ENCODE results near the gene MCF2.

Gene MCF2, protein sequence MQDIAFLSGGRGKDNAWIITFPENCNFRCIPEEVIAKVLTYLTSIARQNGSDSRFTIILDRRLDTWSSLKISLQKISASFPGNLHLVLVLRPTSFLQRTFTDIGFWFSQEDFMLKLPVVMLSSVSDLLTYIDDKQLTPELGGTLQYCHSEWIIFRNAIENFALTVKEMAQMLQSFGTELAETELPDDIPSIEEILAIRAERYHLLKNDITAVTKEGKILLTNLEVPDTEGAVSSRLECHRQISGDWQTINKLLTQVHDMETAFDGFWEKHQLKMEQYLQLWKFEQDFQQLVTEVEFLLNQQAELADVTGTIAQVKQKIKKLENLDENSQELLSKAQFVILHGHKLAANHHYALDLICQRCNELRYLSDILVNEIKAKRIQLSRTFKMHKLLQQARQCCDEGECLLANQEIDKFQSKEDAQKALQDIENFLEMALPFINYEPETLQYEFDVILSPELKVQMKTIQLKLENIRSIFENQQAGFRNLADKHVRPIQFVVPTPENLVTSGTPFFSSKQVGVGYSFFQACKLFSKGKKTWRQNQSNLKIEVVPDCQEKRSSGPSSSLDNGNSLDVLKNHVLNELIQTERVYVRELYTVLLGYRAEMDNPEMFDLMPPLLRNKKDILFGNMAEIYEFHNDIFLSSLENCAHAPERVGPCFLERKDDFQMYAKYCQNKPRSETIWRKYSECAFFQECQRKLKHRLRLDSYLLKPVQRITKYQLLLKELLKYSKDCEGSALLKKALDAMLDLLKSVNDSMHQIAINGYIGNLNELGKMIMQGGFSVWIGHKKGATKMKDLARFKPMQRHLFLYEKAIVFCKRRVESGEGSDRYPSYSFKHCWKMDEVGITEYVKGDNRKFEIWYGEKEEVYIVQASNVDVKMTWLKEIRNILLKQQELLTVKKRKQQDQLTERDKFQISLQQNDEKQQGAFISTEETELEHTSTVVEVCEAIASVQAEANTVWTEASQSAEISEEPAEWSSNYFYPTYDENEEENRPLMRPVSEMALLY

DNA sequence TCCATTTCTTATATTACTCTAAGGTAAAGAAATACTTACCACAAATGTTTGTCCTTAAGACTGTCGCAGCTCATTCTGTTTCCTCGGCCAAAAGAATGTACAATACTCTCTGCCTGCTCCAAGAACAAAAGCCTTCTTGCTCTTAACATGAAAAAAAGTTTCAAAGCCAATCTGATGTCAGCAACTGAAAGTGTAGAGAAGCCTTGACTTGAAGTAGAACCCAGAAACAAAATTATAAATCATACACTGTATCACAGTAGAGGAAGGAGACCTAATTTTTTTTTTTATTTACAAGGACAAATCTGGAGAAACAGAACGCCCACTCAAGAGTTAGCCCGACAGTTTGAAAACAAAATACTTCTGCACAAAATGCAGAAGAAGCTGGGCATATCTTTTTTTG is at the start of gene MCF2:
MCF2 (minus strand) TSS at position 101 of the 400 bp plus-strand sequence. CDS start 56,423 bp downstream, outside the sequence.
- no peak within 1 kb of the TSS for H3K4me3 Mint-ChIP-seq
- ATAC-seq (ENCODE audit: low read depth) (no peak), DNase-seq (ENCODE audit: low spot score in 2 of 2) (no peak)
- H3K9me3 Mint-ChIP-seq: peaks cover 4% of the 10 kb centered on the region
- H3K36me3 Mint-ChIP-seq: peaks cover 2% of the 10 kb centered on the region
- no peak within 1 kb of the TSS for H3K27ac Mint-ChIP-seq
- H3K4me1 Mint-ChIP-seq: no peaks in the 10 kb centered on the region
- H3K27me3 Mint-ChIP-seq: no peaks in the 10 kb centered on the region

DNA sequence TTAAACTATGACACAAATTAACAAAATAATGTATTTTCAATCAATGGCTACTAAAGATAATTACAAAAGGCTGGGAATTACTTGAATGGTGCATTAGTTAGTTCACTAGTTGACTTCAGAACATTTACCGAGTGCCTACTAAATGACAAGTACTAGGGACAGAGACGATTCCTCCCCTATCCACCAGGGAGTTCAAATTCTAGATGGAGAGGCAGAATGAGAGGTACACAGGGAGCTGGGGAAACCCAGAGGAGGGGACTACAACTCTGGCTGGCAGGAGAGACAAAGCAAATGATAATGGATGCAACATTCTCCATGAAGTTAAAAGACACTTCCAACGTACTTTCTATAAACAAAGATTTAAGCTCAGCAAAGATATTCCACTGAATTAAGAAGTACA is 43.1 kb upstream of the MCF2 start:
- Mint-ChIP-seq H3K36me3 (peaks cover 42% of the 10 kb centered on the region), H3K4me3 (no peak overlapping the region), H3K9me3 (peaks cover 3% of the 10 kb centered on the region), H3K27me3 (no peaks in the 10 kb centered on the region), H3K27ac (no peak overlapping the region), H3K4me1 (no peaks in the 10 kb centered on the region)
- DNase-seq (ENCODE audit: low spot score in 2 of 2) (no peak), ATAC-seq (ENCODE audit: low read depth) (no peak)

DNA sequence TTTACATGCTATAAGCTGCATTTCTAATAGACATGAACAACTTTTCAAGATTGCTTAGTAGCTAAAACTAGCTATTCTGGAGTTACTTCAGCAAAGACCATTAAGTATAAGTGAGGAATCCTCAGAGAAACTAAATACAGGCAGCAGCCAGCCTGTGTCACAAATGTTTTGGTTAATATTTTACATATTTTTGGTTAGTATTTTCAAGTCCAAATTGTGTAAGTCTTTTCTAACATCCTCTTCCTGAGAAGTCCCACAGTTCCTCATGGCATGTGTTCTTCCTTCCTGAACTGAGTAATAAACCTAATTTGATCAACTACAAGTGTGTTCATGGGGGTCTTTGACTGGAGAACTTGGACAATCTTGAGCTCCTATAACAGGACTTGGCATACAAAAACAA is 42.4 kb upstream of the MCF2 start:
- H3K4me3 Mint-ChIP-seq: no peak overlapping the region
- DNase-seq (ENCODE audit: low spot score in 2 of 2): no peak
- H3K9me3 Mint-ChIP-seq: peaks cover 3% of the 10 kb centered on the region
- H3K27ac Mint-ChIP-seq: no peak overlapping the region
- no peaks in the 10 kb centered on the region for H3K4me1 Mint-ChIP-seq
- peaks cover 36% of the 10 kb centered on the region for H3K36me3 Mint-ChIP-seq
- no peak for ATAC-seq (ENCODE audit: low read depth)
- no peaks in the 10 kb centered on the region for H3K27me3 Mint-ChIP-seq

DNA sequence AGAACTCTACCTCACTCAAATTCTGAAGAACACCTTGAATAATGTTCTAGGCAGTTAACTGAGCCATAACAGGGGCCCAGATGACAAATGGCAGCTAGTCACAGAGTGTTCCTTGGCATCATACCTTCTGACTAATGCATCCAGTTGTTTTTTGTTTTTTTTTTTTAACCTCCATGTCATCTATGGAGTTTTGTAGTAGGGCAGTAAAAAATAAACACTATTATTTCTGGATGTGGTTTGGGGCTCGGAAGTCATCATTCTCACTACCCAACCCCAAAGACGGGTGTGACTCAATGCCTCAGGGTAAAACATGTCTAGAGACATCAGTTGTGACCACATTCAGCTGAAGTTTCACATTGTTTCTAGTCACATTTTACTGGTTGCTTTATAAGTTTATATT is 31.2 kb upstream of the MCF2 start:
- ATAC-seq (ENCODE audit: low read depth) (no peak), DNase-seq (ENCODE audit: low spot score in 2 of 2) (no peak)
- no peaks in the 10 kb centered on the region for H3K4me1 Mint-ChIP-seq
- H3K9me3 Mint-ChIP-seq: no peaks in the 10 kb centered on the region
- peaks cover 12% of the 10 kb centered on the region for H3K36me3 Mint-ChIP-seq
- no peak overlapping the region for H3K27ac Mint-ChIP-seq
- no peaks in the 10 kb centered on the region for H3K27me3 Mint-ChIP-seq
- H3K4me3 Mint-ChIP-seq: no peak overlapping the region

DNA sequence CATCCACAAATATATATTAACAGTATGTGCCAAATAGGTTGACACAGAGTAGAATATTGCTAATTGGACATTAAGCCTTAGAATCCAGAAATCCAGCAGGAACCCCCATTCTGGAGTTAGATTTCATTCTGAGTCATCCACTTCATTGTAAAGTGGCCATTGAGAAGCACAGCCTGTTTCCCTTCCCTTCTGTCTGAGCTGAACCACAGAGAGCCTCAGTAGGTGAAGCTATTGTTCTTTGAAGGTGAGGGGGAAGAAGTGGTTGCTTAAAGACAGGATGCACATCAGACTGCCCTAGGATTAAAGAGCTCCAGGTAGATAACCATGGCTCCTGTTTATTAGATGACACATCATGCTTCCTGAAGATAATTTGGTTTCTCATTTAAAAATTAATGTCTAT is 30.6 kb upstream of the MCF2 start:
- no peaks in the 10 kb centered on the region for H3K9me3 Mint-ChIP-seq
- H3K4me3 Mint-ChIP-seq: no peak overlapping the region
- DNase-seq (ENCODE audit: low spot score in 2 of 2) (no peak), ATAC-seq (ENCODE audit: low read depth) (no peak)
- peaks cover 14% of the 10 kb centered on the region for H3K36me3 Mint-ChIP-seq
- H3K27me3 Mint-ChIP-seq: no peaks in the 10 kb centered on the region
- H3K27ac Mint-ChIP-seq: no peak overlapping the region
- no peaks in the 10 kb centered on the region for H3K4me1 Mint-ChIP-seq

DNA sequence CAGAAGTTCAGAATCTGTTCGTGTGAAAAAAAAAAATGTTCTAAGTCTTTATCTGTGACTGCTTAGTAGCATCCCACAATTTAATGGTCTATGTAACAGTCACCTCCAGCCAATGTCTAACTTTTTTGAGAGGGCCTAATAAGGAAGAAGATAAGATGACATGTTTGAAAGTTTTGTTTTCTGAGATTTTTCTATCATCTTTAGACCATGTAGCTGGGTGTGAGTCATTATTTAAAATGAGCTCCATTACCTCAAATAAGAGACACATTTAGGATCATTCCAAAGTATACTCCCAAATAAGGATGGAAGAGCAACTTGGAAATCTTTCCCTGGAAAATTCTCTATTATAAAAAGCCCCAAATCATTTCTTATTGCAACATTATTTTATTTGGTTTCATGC is 28.2 kb upstream of the MCF2 start:
- no peaks in the 10 kb centered on the region for H3K4me1 Mint-ChIP-seq
- H3K27me3 Mint-ChIP-seq: no peaks in the 10 kb centered on the region
- ATAC-seq (ENCODE audit: low read depth): no peak
- no peaks in the 10 kb centered on the region for H3K9me3 Mint-ChIP-seq
- no peak overlapping the region for H3K4me3 Mint-ChIP-seq
- H3K27ac Mint-ChIP-seq: no peak overlapping the region
- H3K36me3 Mint-ChIP-seq: peaks cover 11% of the 10 kb centered on the region
- no peak for DNase-seq (ENCODE audit: low spot score in 2 of 2)

DNA sequence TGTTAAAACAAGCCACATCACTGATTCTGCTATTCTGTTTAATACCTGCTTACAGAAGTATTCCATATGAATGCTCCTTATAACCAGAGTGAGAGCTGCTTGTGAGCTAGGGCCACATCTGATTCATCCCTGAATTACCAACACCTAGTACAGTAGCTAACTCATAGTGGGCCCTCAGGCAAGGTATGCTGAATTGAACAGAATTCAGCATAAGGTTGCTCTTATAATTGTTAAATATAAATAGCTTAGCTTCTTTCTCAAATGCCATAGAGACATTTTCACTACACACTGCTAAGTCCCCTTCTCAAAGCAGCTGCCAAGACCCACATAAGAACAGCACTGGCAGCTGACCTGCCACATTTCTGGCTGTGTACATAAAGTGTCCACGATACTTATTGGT is 27.0 kb upstream of the MCF2 start:
- Mint-ChIP-seq H3K4me1 (no peaks in the 10 kb centered on the region), H3K27ac (no peak overlapping the region), H3K9me3 (no peaks in the 10 kb centered on the region), H3K27me3 (no peaks in the 10 kb centered on the region), H3K4me3 (no peak overlapping the region), H3K36me3 (peaks cover 7% of the 10 kb centered on the region)
- DNase-seq (ENCODE audit: low spot score in 2 of 2) (no peak), ATAC-seq (ENCODE audit: low read depth) (no peak)

DNA sequence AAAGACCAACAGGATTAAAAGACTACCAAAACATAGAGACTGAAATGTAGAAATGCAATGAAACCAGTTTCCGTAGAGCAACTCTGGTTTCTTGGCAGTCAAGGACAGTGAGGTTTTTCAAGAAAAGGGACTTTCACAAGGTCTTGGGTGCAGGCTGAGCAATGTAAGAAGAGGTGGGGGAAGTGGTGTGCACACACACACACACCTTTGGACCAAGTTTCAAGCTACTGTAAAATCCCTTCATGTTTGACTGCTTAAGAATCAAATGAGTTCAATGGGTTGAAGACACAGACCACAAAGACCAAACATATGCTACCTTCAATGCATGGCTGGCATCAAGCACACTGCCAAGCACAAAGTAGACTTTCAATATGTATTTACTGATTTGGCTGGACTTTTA is 17.8 kb upstream of the MCF2 start:
- ATAC-seq (ENCODE audit: low read depth): no peak
- Mint-ChIP-seq H3K27me3 (no peaks in the 10 kb centered on the region), H3K4me1 (peaks cover 3% of the 10 kb centered on the region), H3K36me3 (peaks cover 4% of the 10 kb centered on the region), H3K27ac (no peak overlapping the region), H3K9me3 (no peaks in the 10 kb centered on the region), H3K4me3 (no peak overlapping the region)
- no peak for DNase-seq (ENCODE audit: low spot score in 2 of 2)

DNA sequence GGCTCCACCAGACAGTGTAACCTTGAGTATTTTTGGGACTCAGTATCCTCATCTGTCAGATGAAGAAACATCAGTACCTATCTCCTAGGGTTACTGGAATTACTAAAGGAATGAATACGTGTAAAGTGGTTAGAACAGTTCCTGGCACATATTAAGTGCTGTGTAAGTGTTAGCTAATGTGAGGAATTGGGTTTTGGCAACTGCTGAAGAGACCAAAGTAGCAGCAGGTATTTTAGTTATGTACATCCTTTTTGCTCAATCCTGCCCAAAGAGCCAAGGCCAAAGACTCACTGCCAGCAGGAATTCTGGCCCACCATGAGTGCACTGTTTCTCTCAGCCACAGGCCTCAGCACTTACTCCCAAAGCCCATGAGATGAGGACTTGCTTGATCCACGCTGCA is 16.7 kb upstream of the MCF2 start:
- peaks cover 3% of the 10 kb centered on the region for H3K4me1 Mint-ChIP-seq
- DNase-seq (ENCODE audit: low spot score in 2 of 2): no peak

DNA sequence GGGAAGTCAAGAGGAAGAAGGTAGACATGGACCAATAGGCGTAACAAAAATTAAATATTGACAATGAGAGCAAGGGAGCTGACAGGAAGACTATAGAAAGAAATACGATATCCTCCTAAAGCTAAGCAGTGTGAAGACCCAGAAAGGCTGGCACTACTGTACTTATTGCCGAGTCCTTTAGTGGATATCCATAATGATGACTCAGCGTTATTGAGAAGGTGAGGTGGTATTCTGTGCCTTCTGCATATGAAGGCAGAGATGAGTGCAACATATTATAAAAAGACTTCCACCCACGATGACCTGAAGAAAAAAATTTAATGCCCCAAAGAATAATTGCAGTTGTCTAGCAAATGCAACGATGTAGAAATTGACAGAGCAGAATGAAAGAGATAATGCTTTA is 13.0 kb upstream of the MCF2 start:
- Mint-ChIP-seq H3K27me3 (no peaks in the 10 kb centered on the region), H3K27ac (no peak overlapping the region), H3K36me3 (peaks cover 2% of the 10 kb centered on the region), H3K4me3 (no peak overlapping the region), H3K4me1 (peaks cover 3% of the 10 kb centered on the region), H3K9me3 (no peaks in the 10 kb centered on the region)
- DNase-seq (ENCODE audit: low spot score in 2 of 2) (no peak), ATAC-seq (ENCODE audit: low read depth) (no peak)

More for the DNA sequence above, 16.7 kb upstream of the MCF2 start:
- ATAC-seq (ENCODE audit: low read depth): no peak
- Mint-ChIP-seq H3K27ac (no peak overlapping the region), H3K4me3 (no peak overlapping the region), H3K9me3 (no peaks in the 10 kb centered on the region), H3K36me3 (peaks cover 4% of the 10 kb centered on the region), H3K27me3 (no peaks in the 10 kb centered on the region)

DNA sequence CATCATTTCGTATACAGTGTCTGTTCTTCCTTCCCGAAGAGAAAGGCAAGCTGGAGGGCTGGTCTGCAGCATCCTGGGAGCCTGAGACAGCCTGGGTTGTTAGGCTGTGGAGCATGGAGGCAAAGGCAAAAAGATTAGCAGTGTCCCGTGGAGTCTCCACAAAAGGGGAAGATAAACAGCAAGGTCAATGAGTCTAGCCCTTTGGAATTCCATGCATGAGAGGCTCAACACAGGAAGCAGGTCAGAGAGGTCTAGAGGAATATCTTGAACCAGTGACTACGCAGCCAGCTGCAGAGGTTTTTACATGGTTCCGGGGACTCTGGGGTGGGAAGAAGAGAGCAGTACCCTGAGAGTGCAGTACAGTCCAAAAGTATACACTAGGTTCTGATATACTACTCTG is 12.2 kb upstream of the MCF2 start:
- Mint-ChIP-seq H3K36me3 (peaks cover 2% of the 10 kb centered on the region), H3K4me3 (no peak overlapping the region), H3K4me1 (peaks cover 3% of the 10 kb centered on the region), H3K27ac (no peak overlapping the region), H3K27me3 (no peaks in the 10 kb centered on the region), H3K9me3 (no peaks in the 10 kb centered on the region)
- DNase-seq (ENCODE audit: low spot score in 2 of 2) (no peak), ATAC-seq (ENCODE audit: low read depth) (no peak)

DNA sequence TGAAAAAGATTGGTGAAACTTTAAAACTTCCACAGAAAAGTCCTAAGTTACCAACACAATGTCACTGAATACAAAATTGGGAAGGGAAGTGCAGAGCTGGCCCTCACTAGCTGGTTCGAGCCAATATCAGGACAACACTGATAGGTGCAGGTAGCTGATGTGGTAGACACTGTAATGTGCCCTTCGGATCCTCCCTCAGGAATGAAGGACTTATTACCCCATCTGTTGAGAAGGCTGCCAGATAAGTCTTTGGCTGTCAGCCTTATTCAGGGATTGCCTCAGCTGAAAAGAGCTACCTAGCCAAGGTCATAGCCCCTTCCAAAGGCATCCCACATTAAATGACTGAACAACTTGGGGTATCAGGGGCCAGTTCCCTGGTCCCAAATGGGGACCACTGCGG is 5.3 kb downstream of the MCF2 start:
- Mint-ChIP-seq H3K4me1 (no peaks in the 10 kb centered on the region), H3K9me3 (peaks cover 5% of the 10 kb centered on the region), H3K27me3 (no peaks in the 10 kb centered on the region), H3K27ac (no peak overlapping the region), H3K36me3 (peaks cover 4% of the 10 kb centered on the region), H3K4me3 (no peak overlapping the region)
- no peak for ATAC-seq (ENCODE audit: low read depth)
- DNase-seq (ENCODE audit: low spot score in 2 of 2): no peak

DNA sequence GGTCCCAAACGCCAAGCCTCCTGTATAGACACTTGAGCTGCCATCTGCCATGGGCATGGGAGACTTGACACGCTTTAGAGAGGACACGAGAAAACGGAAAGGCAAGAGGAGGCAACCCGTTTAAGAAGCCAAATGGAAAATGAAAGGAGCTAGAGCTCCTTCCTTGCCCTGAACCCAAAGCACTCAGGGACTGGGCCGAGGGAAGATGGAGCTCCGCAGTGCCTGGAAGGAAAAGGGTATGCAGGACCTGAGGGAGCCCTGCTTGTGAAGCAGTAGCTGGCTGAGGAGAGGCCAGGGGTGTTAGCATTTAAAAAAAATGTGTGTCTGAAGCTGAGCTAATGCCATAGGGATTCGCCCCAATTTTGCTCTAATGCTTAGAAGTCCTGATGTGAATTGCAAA is 15.1 kb downstream of the MCF2 start:
- no peak overlapping the region for H3K27ac Mint-ChIP-seq
- DNase-seq (ENCODE audit: low spot score in 2 of 2): no peak
- H3K27me3 Mint-ChIP-seq: peaks cover 12% of the 10 kb centered on the region
- H3K4me1 Mint-ChIP-seq: peaks cover 6% of the 10 kb centered on the region
- ATAC-seq (ENCODE audit: low read depth): no peak
- no peak overlapping the region for H3K4me3 Mint-ChIP-seq
- no peaks in the 10 kb centered on the region for H3K36me3 Mint-ChIP-seq
- H3K9me3 Mint-ChIP-seq: no peaks in the 10 kb centered on the region

DNA sequence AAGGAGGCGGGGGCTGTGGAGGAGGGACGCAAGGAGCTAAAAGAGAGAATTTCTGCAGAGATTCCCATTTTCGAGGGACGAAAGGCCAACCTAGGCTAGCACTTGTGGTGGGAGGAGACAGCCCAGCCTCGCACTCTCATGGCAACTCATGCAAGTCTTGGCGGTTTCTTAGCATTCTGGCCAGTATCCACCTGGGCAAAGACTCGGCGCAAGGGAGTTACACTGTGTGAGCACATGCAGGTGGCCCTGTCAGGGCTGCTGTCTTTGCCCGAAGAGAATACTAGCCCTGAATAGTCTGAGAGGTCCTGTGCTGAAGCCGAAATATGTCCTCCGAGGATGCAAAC is 15.5 kb downstream of the MCF2 start:
- peaks cover 12% of the 10 kb centered on the region for H3K27me3 Mint-ChIP-seq
- ATAC-seq (ENCODE audit: low read depth) (no peak), DNase-seq (ENCODE audit: low spot score in 2 of 2) (no peak)
- no peak overlapping the region for H3K4me3 Mint-ChIP-seq
- H3K9me3 Mint-ChIP-seq: no peaks in the 10 kb centered on the region
- peaks cover 6% of the 10 kb centered on the region for H3K4me1 Mint-ChIP-seq
- H3K27ac Mint-ChIP-seq: no peak overlapping the region
- no peaks in the 10 kb centered on the region for H3K36me3 Mint-ChIP-seq

All from memory B cell (primary cell).